Pancreas (tissue), 10 donors: ENCODE measurements around the gene CFAP299. TPM values are rescaled to one million over a fixed set of nuclear protein-coding genes. Genes with fewer than 3 reads are reported as not detected.

ENCODE experiments used
- ATAC-seq, 4 donors: fragments of 200-7000 bp; cut with Tn5 transposase; one replicate each; pipeline versions ENCODE4 v1.8.0 to v1.9.1; 2020; ENCODE audit warnings: mild to moderate bottlenecking in 4 of 4, moderate library complexity in 4 of 4
- DNase-seq, 6 donors: peaks; one replicate each; pipeline ENCODE4 v3.0.0-alpha.2; 2020
- FAIRE-seq: peaks from 2 replicates; lab custom pipeline; 2012; peaks lifted over from hg19 to GRCh38; lab: Jason Lieb, UNC
- H3K27ac ChIP-seq, 4 donors: fragments of 200-600 bp; sonication (generic); 1 replicate in 3 of 4; 2 replicates in 1 of 4; pipeline versions ENCODE4 v1.5.0 to v1.8.0; 2020
- H3K27me3 ChIP-seq, 4 donors: fragments of 200-600 bp; one replicate each; pipeline ENCODE4 v1.8.0; 2021
- H3K36me3 ChIP-seq, 3 donors: fragments of 200-600 bp; sonication (generic) in 1 of 3; one replicate each; pipeline versions ENCODE4 v1.5.0 to v1.8.0; 2020 to 2021
- H3K4me1 ChIP-seq, 3 donors: fragments of 200-600 bp; one replicate each; pipeline ENCODE4 v1.8.0; 2021
- H3K4me3 ChIP-seq, 4 donors: fragments of 200-600 bp; sonication (generic) in 2 of 4; one replicate each; pipeline versions ENCODE4 v1.5.0 to v1.8.0; 2020 to 2021
- H3K9me3 ChIP-seq, 4 donors: fragments of 200-600 bp; one replicate each; pipeline ENCODE4 v1.8.0; 2021
- WGBS, 2 donors: extraction: QIAGEN DNeasy Blood & Tissue Kit; methylation state at CpG; one replicate each; pipeline ENCODE4 v1.1.7; 2013; 5-methylcytosine and 5-hydroxymethylcytosine counted together
- intact Hi-C, 3 donors: fragments of 100-400 bp; cut with DNase I; formaldehyde crosslinking; loops; one replicate each; pipeline versions ENCODE4 v1.11.1 to v1.14.2; 2022
- polyA plus RNA-seq, 2 donors: library from polyadenylated mRNA; stranded (reverse); fragments of 200-250 nt; gene quantifications; one replicate each; pipeline ENCODE4 v1.2.3, GENCODE V29; 2013
- total RNA-seq, 6 donors: library from RNA; stranded (reverse); fragmentation: NEBNext Ultra II Directional in 4 of 6; extraction: Animal tissue kit (Norgen Biotek cat#: 25700) in 4 of 6; gene quantifications; one replicate each; pipeline versions ENCODE4 v1.2.1 to v1.2.4, GENCODE V29; 2021 to 2023
- TF ChIP-seq, protein P1 (sequence below), 4 donors: fragments of 200-600 bp; sonication (generic) in 3 of 4; IDR thresholded peaks; one replicate each; pipeline versions ENCODE4 v1.5.0 to v1.8.0; 2021; ENCODE audit warnings: antibody characterized with exemption in 4 of 4
- donor health status: healthy with polysubstance abuse.
- donor health status: DM: no; HTN: no; CAD: no; lungs with moderate emphysema.
- donor health status: DM: no; HTN: no; CAD: no.
- donor health status: control.
- donor health status: control.
- donor health status: Bipolar disorder and iron deficiency.
- donor health status: DM: yes; HTN: yes; CAD: no.
- donor health status: DM: no; HTN: no; CAD: no.
- donor health status: DM: no; HTN: no; CAD: no.
- donor health status: DM: yes; HTN: yes; CAD: no.

The CFAP299 gene
- total and polyA plus RNA-seq, 8 donors = 0.14 TPM; not detected in 7

DNA sequence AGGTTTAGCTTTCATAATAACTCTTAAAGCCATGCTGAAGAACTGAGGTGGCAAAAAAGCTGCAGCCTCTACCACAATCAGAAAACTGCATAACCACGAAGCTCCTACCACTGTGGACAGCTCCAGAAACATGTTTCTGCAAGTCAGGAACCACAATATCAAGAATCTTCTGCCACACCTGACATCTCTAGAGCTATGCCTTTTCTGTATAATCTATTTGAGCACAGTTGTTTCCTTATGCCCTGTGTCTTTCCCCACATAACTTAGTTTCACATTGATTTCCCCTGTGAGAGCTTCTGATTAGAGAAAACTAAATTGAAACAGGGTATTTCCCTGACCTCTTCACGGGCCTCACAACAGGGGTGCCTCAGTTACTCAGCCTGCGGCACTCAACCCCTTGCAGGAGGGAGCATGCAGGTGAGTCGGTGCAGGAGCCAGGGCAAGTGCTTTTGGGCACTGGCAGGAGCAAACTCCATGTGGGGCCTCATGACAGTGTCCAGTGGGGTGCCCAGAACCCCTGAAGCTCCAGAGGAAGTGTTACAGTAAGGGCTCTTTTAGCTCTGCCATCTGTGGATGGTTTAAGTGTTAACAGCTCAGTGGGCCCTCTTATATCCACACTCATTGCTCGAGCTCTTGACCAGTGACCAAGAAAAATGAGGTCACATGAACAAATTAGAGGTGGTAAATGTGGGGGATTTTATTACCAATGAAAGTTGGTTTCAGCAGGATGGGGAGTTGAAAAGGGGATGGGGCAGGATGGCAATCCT lies 562.2 kb downstream of the CFAP299 start:
- H3K27ac ChIP-seq = no peak overlapping the region
- no peak for ATAC-seq
- no peaks in the 10 kb centered on the region for H3K36me3 ChIP-seq
- no peaks in the 10 kb centered on the region for H3K4me1 ChIP-seq
- 54 to 64% methylated on average over 5 of the region's 5 CpGs for WGBS, 2 donors
- H3K27me3 ChIP-seq = no peaks in the 10 kb centered on the region
- H3K4me3 ChIP-seq = no peak overlapping the region
- DNase-seq = peak in 1 of 6 donors; percentile 23
- TF ChIP-seq, protein P1, sequence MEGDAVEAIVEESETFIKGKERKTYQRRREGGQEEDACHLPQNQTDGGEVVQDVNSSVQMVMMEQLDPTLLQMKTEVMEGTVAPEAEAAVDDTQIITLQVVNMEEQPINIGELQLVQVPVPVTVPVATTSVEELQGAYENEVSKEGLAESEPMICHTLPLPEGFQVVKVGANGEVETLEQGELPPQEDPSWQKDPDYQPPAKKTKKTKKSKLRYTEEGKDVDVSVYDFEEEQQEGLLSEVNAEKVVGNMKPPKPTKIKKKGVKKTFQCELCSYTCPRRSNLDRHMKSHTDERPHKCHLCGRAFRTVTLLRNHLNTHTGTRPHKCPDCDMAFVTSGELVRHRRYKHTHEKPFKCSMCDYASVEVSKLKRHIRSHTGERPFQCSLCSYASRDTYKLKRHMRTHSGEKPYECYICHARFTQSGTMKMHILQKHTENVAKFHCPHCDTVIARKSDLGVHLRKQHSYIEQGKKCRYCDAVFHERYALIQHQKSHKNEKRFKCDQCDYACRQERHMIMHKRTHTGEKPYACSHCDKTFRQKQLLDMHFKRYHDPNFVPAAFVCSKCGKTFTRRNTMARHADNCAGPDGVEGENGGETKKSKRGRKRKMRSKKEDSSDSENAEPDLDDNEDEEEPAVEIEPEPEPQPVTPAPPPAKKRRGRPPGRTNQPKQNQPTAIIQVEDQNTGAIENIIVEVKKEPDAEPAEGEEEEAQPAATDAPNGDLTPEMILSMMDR (IDR thresholded peaks at IDR 0.05) = no peak
- intact Hi-C loops = no loop called here
- H3K9me3 ChIP-seq = no peaks in the 10 kb centered on the region
- no peak for FAIRE-seq

DNA sequence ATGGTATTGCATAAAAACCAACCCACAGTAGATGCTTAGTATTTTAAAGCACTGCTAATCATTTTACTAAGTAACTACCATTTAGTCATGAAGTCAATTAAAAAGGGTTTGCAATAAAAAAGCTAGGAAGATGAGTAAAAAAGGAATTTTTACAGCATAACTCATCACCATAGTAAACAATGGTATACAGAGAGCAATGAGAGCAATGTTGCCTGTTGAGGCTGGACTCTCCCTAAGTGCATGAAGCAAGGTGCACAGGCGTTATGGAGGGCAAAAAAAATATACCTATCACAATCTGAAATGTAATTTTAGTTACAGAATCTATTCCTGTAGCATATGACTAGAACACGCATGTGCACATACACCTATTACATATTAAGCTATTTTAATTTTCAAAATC lies 565.4 kb downstream of the CFAP299 start:
- H3K36me3 ChIP-seq = no peaks in the 10 kb centered on the region
- WGBS, 2 donors = 50 to 68% methylated on average over 2 of the region's 2 CpGs
- no peak overlapping the region for H3K27ac ChIP-seq
- TF ChIP-seq, protein P1 (IDR thresholded peaks at IDR 0.05) = no peak
- H3K9me3 ChIP-seq = no peaks in the 10 kb centered on the region
- ATAC-seq (no peak), DNase-seq (no peak), FAIRE-seq (no peak)
- H3K4me3 ChIP-seq = no peak overlapping the region
- H3K27me3 ChIP-seq = no peaks in the 10 kb centered on the region
- intact Hi-C loops = no loop called here
- H3K4me1 ChIP-seq = no peaks in the 10 kb centered on the region

DNA sequence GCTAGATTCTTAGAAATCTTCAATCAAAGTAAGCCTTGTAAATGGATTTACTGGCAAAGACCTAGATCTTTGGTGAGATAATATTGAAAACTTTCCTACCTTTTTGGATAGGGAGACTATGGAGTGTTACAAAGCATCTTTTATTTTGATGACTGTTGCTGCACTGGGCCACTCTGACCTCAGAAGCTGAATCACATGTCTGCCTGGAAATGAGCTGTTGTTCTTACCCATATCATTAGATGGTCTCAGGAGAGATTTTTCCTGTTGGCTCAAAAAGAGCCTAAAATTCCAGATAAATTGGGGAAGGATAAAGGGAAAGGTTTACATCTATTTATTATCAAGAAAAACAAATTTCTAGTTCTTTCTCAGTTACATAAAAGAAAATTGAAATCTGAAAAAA lies 567.5 kb downstream of the CFAP299 start:
- no peak overlapping the region for H3K27ac ChIP-seq
- intact Hi-C loops = no loop called here
- no peak overlapping the region for H3K4me3 ChIP-seq
- H3K4me1 ChIP-seq = no peaks in the 10 kb centered on the region
- H3K36me3 ChIP-seq = no peaks in the 10 kb centered on the region
- DNase-seq (no peak), ATAC-seq (no peak), FAIRE-seq (no peak)
- no peaks in the 10 kb centered on the region for H3K27me3 ChIP-seq
- H3K9me3 ChIP-seq = no peaks in the 10 kb centered on the region
- TF ChIP-seq, protein P1 (IDR thresholded peaks at IDR 0.05) = no peak

DNA sequence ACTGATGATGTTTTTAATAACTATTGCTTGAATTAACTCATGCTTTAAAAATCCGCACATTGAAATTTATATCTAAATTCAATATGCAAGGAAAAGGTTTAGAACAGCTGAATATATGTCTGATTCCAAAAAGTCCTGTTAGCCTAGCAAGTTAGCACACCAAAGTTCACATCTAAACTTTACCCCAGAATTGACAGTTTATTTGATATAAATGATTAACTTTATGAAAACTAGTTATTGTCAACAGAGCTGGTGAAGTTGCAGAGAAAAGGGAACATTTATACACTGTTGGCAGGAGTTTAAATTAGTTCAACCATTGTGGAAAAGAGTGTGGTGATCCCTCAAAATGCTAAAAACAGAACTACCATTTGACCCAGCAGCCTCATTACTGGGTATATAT lies 574.4 kb downstream of the CFAP299 start:
- H3K27me3 ChIP-seq = no peaks in the 10 kb centered on the region
- intact Hi-C loops = no loop called here
- WGBS, 2 donors = 70 to 91% methylated on average over 1 of the region's 1 CpG
- no peak overlapping the region for H3K27ac ChIP-seq
- no peaks in the 10 kb centered on the region for H3K4me1 ChIP-seq
- H3K36me3 ChIP-seq = no peaks in the 10 kb centered on the region
- no peaks in the 10 kb centered on the region for H3K9me3 ChIP-seq
- DNase-seq (no peak), ATAC-seq (no peak), FAIRE-seq (no peak)
- no peak overlapping the region for H3K4me3 ChIP-seq
- TF ChIP-seq, protein P1 (IDR thresholded peaks at IDR 0.05) = no peak

DNA sequence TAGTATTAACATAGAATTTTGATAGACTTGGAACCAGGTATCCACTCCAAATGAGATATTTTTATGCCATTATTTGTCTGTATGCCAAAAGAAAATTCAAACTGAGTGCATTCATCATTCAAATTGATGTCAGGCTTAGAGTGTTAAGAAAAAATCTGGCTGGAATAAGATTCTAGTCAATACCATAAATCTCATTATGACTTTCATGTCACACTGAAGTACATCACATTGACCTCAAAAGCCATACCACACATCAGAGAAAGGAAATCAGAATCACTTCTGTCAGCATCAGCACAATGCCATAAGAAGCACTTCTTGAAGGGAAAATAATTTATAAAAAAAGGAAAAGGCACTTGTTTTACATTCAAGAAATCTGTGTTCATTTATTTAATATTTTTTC lies 575.9 kb downstream of the CFAP299 start:
- DNase-seq (no peak), ATAC-seq (no peak), FAIRE-seq (no peak)
- intact Hi-C loops = no loop called here
- H3K36me3 ChIP-seq = no peaks in the 10 kb centered on the region
- H3K27ac ChIP-seq = no peak overlapping the region
- TF ChIP-seq, protein P1 (IDR thresholded peaks at IDR 0.05) = no peak
- no peaks in the 10 kb centered on the region for H3K4me1 ChIP-seq
- no peaks in the 10 kb centered on the region for H3K9me3 ChIP-seq
- H3K27me3 ChIP-seq = no peaks in the 10 kb centered on the region
- no peak overlapping the region for H3K4me3 ChIP-seq
